ENCODE results near the gene IL1RL1.

The IL1RL1 gene

DNA sequence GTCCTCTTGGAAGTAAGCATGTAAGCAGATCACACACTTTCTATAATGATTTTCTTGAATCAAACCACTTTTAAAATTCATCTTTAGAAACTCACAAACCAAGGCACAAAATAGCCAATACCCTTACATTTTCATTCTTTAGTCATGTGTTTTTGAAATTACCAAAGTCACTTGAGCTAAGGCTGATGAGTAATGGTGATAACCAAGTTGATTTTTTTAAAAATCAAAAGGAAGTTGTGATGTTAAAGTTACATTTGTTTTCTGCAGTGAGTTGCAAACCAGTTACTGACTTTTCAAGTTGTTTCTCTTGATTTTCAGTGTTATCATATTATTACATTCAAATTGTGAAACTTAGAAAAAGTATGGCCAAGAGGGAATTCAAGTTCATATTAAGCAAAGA is 90.1 kb downstream of the IL1RL1 start:
- Histone ChIP-seq H2BK5ac (ENCODE audit: low read depth, low read length, poor library complexity, severe bottlenecking) (no peak overlapping the region), H2AK5ac (ENCODE audit: low read length, severe bottlenecking) (no peak overlapping the region)
- no peak for DNase-seq

More for the DNA sequence above, 90.1 kb downstream of the IL1RL1 start:
- Histone ChIP-seq H3K9ac (ENCODE audit: low read length) (no peak overlapping the region), H3K4me3 (ENCODE audit: insufficient read depth in 1 of 2, low read depth in 1 of 2, low read length in 2 of 2) (no peak overlapping the region), H3K4ac (ENCODE audit: low read depth in 1 of 2, low read length in 2 of 2) (no peak overlapping the region), H3K9me3 (ENCODE audit: control insufficient read depth, low read length) (no peaks in the 10 kb centered on the region), H4K91ac (ENCODE audit: low read length) (no peak overlapping the region), H3K18ac (ENCODE audit: low read depth in 1 of 2, low read length in 2 of 2) (no peak overlapping the region), H4K8ac (ENCODE audit: low read length) (no peak overlapping the region), H3K23ac (ENCODE audit: low read length in 2 of 2) (no peak overlapping the region), H3K4me1 (ENCODE audit: control insufficient read depth, insufficient read depth, low read depth, low read length) (no peaks in the 10 kb centered on the region), H3K4me2 (ENCODE audit: low read length, poor library complexity, severe bottlenecking) (no peak overlapping the region), H2BK12ac (ENCODE audit: low read length in 2 of 2) (no peak overlapping the region), H3K27me3 (ENCODE audit: control insufficient read depth in 1 of 2, insufficient read depth in 1 of 2, low read length in 2 of 2) (no peaks in the 10 kb centered on the region), H2BK120ac (ENCODE audit: low read depth, low read length) (no peak overlapping the region), H3K79me1 (replicated peaks; ENCODE audit: low read length, poor library complexity, severe bottlenecking) (no peaks in the 10 kb centered on the region), H3K27ac (ENCODE audit: low read length, poor library complexity, severe bottlenecking) (no peak overlapping the region), H2BK15ac (ENCODE audit: low read depth, poor library complexity, severe bottlenecking) (no peak overlapping the region), H3K14ac (ENCODE audit: low read length in 2 of 2) (no peak overlapping the region), H3K36me3 (ENCODE audit: control insufficient read depth in 1 of 2, insufficient read depth in 2 of 2, low read depth in 1 of 2, low read length in 2 of 2) (no peaks in the 10 kb centered on the region), H2AFZ (ENCODE audit: low read depth, low read length) (no peak overlapping the region)
